Middle frontal gyrus (tissue), 1 donor: ENCODE data around the gene OR14K1.
"Not testable (repeated sequence)": the region's sequence is repeated elsewhere in the genome, so short reads cannot be mapped to it uniquely, and the experiment has no call there.

Experiments
- DNase-seq: peaks from one replicate; pipeline ENCODE4 v3.0.0-alpha.2; 2015; ENCODE audit warnings: low spot score; ENCODE audit errors: extremely low spot score

Gene OR14K1

DNA sequence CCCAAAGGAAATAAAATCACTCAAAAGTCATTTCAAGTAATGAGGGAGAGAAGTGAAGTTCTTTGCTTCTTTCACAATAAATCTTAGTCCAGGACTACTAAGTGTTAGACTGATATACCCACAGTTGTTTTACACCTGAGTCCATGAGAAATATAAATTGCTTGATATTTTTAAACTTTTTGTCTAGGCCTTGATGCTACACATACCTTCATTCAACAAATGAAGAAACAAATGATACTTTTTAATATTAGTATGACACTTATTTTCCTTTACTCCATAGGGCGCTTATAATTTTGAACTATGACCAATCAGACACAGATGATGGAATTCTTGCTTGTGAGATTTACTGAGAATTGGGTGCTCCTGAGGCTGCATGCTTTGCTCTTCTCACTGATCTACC, at the start of gene OR14K1:
Gene OR14K1, plus strand, starts transcription at position 301 of the 400 bp plus-strand sequence. Its CDS starts 0 bp downstream, at position 301.
- no peak for DNase-seq

DNA sequence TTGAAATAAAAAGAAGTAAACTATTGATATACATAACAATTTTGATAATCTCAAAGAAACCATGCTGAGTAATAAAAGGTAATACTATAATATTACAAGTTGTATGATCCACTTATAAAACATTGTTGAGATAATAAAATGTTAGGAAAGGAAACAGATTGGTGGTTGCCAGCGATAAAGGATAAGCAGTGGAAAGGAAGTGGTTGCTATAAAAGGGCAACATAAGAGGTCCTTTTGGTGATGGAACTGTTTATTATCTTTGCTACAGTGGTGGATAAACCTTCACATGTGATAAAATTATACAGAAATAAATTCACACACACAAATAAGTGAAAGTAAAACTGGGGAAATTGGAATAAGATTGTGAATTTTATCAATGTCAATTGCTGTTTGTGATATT, 37.1 kb upstream of the OR14K1 start:
- no peak for DNase-seq

DNA sequence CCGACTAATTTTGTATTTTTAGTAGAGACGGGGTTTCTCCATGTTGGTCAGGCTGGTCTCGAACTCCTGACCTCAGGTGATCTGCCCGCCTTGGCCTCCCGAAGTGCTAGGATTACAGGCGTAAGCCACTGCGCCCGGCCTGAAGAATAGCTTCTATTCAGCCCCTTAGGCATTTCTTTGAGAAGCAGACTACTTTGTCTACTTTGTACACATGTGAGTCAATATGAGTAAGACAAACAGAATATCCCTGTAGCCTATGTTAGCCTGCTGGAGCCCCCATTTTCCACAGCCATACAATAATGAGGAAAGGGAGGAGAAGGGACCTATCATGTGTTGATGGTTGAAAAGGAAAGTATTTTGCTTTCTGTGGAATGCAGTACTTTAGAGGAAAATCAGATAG, 27.7 kb upstream of the OR14K1 start:
- DNase-seq = not testable (repeated sequence)

- DNase-seq = no peak
Measured at GRCh38 chr1:247713753-247714152, 24.7 kb upstream of the OR14K1 start.

DNA sequence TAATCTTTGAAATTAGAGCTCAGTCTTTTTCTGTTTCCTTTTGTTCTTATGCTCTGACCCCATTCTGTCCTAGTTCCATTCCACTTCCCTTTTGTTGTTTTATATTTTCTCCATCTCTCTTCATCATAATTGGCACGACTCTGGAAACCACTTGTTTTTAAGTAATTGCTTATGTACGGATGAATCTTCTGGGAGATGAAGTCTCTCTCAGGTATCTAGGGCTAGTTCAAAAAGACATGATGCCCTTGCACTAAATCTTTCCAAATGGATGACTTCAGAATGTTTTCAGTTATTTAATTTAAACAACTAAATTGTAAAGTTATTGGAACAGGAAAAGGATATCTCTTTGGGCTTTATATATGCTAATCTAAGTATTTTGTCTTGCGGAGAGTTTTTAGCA, 21.9 kb upstream of the OR14K1 start, which contains the start of gene OR6F1:
Gene OR6F1, minus strand, starts transcription at position 101 of the 400 bp plus-strand sequence. CDS start 3,891 bp downstream, outside the sequence.
- no peak for DNase-seq

GRCh38 chr1:247721222-247721621, 17.2 kb upstream of the OR14K1 start:
- no peak for DNase-seq

DNA sequence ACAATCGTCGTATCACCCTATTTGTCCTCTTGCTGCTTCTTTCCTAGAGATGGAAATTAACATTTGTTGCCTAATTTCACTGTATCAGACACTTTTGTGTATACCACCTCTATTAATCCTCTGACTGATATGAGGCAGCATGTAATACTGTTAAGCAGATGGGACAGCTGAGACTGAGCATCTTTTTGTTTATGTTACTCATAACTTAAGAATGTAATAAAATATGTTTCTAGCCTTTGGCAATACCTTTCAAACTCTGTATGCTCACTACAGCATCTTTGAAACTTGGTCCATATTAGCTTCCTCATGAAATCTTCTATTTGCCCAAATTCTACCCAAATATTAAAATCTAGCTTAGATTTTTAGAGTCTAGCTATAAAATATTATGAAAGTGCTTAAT, 2.3 kb downstream of the OR14K1 start:
- DNase-seq = no peak

DNA sequence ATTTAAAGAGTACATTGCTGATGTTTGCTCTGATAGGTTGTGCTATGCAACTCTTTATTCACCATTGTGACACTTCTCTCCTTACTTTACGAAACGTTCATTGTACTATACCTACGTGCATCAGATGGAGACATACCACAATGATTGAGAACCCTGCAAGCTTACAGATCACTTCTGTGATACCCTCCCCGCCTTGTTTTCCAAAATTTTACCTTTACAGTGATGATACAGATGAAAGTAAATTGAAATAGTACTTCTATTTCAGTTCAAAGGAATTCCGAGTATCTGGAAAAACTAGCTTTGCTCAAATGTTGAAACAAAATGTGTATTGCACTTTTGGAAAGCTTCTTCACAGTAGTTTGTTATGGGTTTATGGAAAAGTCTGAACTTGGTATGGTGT, 3.3 kb downstream of the OR14K1 start:
- DNase-seq = no peak

- DNase-seq = not testable (repeated sequence)
Measured at GRCh38 chr1:247742215-247742760, 3.9 kb downstream of the OR14K1 start.

DNA sequence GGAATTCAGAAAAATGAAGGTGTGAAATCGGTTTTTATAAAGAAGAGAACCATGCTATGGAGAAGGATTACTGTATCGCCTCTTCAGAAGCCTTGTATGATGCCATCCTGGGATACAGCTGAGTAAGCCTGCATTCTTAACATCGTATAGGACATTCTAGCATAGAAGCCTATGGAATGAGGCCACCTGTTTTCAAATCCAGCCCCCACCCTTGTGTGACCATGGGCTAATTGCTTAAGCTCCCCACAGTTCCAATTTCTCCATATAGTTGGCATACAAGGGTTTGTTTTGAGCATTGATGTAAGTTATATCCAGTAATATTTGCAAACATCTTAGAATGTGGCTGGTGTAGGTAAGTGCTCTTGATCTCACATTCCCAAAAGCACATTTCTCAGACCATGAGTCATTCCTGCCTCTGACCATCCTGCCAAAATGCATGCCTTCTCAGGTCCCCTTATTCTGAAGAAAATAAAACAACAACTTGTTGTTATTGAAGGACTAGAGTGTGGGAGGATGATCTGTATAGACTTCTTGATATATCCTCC, 8.0 kb downstream of the OR14K1 start:
- DNase-seq = no peak

- DNase-seq = no peak
Measured at GRCh38 chr1:247747616-247748015, 9.2 kb downstream of the OR14K1 start.

DNA sequence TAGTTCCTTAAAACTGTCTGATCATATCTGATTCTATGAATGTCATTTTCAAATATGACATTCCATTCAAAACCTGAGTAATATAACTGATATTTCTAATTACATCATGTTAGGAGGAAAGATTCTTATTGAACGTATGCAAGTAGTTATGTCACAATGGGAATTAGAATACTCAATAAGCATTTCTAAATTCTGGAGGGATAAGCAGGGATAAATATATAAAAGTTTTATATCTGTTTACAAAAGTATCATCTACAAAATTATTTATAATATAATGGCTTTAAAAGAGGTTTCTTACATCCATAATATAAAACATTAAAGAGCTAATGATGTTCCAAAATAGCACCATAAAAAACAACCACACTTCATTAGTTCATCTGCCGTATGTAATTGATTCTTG, 9.6 kb downstream of the OR14K1 start, which contains the start of gene OR14A2:
Gene OR14A2, minus strand, starts transcription at position 101 of the 400 bp plus-strand sequence.
- no peak for DNase-seq

GRCh38 chr1:247749870-247750269, 11.5 kb downstream of the OR14K1 start:
- DNase-seq = no peak

DNA sequence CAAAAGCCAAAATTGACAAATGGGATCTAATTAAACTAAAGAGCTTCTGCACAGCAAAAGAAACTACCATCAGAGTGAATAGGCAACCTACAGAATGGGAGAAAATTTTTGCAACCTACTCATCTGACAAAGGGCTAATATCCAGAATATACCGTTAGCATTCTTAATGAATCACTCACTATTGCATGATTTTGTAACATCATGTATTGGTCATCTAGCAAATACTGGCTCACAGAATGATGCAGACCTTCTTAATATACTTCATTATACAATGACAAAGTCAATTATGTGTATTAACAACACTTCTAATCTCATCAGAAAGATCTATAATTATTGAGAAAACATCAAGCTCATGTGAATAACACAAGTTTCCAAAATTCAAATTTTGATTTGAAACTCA, 15.9 kb downstream of the OR14K1 start:
- DNase-seq = not testable (repeated sequence)

DNA sequence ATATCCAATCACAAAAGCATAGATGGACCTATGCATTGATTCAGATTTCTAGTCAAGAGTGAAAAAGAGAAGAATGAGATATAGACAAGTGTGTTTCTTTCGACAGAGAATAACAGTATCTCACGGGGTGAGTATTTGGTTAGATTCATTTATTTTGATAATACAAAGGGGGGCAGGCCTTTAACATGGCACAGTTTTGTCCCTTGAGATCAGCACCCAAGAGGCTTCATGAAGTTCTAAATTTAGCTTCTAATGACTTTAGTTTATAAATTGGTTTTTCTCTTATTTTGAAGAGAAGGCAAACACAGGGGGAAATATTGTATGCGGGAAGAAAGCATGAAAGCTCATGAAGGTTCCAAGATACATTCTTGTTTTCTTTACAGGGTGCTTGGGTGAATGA, 22.0 kb downstream of the OR14K1 start, which contains the start of gene OR1C1:
Gene OR1C1, minus strand, starts transcription at position 101 of the 400 bp plus-strand sequence. CDS start 2,150 bp downstream, outside the sequence.
- no peak for DNase-seq

DNA sequence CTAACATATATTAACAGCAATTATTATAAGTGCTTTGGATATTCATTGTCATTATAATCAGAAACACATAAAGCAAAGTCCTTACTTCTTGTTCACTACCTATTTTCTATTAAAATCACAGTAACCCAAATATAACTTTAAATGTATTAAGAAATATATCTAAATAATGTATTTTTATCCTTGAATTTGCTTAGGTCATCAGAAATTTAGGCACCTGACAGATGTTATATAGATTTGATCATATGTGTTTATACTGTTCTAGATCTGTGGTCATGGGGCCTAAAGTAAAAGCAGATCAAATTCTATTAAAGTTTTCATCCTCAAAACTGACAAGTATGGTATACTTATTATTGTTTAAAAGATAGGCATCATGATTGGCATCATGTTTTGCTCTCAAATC, 31.2 kb downstream of the OR14K1 start:
- no peak for DNase-seq
